Breast epithelium (tissue), 3 donors: ENCODE results near the gene OSBPL9.

ENCODE experiments used
- CTCF ChIP-seq, 3 donors: fragments of 450-650 bp; IDR thresholded peaks; one replicate each; pipeline ENCODE4 v1.5.1; 2016 to 2017; ENCODE audit warnings: antibody characterized with exemption in 3 of 3, mild to moderate bottlenecking in 3 of 3, moderate library complexity in 3 of 3
- POLR2AphosphoS5 ChIP-seq, 3 donors: sonication (generic); formaldehyde crosslinking; IDR thresholded peaks; one replicate each; pipeline ENCODE4 v1.6.1; 2017; ENCODE audit warnings: antibody characterized with exemption in 3 of 3

GRCh38 chr1:51578383-51579109 is 38.3 kb upstream of the OSBPL9 start:
- TF ChIP-seq CTCF (IDR thresholded peaks at IDR 0.05) (no peak), POLR2AphosphoS5 (IDR thresholded peaks at IDR 0.05) (no peak)
